Measurements from ENCODE around the gene DNM3.

- no peak for TF ChIP-seq POLR2AphosphoS5 (IDR thresholded peaks at IDR 0.05; ENCODE audit: low read depth)
- no peak for TF ChIP-seq CTCF (conservative IDR thresholded peaks at IDR 0.05; ENCODE audit: low read depth in 2 of 2)
- no peak for TF ChIP-seq EZH2phosphoT487 (IDR thresholded peaks at IDR 0.05; ENCODE audit: unreplicated experiment)
- TF ChIP-seq CREB1 (CRISPR knock-in tag; IDR thresholded peaks at IDR 0.05; ENCODE audit: low read depth): no peak
- TF ChIP-seq EZH2 (IDR thresholded peaks at IDR 0.05; ENCODE audit: low read depth, unreplicated experiment): no peak
- no peak for TF ChIP-seq NANOG (IDR thresholded peaks at IDR 0.05; ENCODE audit: borderline replicate concordance)
Measured at GRCh38 chr1:172179918-172180317, 338.6 kb downstream of the DNM3 start.
